ENCODE measurements around the gene SPECC1L.

DNA sequence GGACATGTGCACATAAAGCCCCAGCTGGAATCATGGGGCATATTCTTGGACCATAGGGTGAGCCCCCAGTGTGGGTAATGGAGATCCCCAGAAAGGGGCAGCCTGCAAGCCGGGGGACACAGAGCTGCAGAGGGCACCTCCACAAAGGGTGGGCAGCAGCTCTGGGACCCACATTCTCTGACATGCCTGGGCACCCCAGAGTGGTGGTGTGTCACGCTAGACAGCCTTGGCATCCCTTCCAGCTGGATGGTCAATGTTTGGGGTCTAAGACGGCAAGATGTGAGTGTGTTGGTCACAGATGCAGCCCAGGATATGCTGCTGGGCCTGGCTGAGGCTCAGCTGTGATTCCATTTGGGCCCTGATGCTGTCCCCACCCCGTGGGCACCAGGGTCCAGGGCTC, 166.5 kb downstream of the SPECC1L start:
- TF ChIP-seq, protein P1, sequence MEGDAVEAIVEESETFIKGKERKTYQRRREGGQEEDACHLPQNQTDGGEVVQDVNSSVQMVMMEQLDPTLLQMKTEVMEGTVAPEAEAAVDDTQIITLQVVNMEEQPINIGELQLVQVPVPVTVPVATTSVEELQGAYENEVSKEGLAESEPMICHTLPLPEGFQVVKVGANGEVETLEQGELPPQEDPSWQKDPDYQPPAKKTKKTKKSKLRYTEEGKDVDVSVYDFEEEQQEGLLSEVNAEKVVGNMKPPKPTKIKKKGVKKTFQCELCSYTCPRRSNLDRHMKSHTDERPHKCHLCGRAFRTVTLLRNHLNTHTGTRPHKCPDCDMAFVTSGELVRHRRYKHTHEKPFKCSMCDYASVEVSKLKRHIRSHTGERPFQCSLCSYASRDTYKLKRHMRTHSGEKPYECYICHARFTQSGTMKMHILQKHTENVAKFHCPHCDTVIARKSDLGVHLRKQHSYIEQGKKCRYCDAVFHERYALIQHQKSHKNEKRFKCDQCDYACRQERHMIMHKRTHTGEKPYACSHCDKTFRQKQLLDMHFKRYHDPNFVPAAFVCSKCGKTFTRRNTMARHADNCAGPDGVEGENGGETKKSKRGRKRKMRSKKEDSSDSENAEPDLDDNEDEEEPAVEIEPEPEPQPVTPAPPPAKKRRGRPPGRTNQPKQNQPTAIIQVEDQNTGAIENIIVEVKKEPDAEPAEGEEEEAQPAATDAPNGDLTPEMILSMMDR (IDR thresholded peaks at IDR 0.05) = no peak
- no peak for TF ChIP-seq POLR2A (IDR thresholded peaks at IDR 0.05)
